DMS79 treated with DMSO at 0.1 percent for 48 hours (cell line): ENCODE measurements around the gene TRIM7.
"Not testable (repeated sequence)": the region's sequence is repeated elsewhere in the genome, so short reads cannot be mapped to it uniquely, and the experiment has no call there.

Experiments
- DNase-seq: peaks from one replicate; lab custom pipeline; 2025; lab: John Stamatoyannopoulos, UW

Gene TRIM7

GRCh38 chr5:181151146-181151545, 53.9 kb downstream of the TRIM7 start:
- DNase-seq = no peak

DNA sequence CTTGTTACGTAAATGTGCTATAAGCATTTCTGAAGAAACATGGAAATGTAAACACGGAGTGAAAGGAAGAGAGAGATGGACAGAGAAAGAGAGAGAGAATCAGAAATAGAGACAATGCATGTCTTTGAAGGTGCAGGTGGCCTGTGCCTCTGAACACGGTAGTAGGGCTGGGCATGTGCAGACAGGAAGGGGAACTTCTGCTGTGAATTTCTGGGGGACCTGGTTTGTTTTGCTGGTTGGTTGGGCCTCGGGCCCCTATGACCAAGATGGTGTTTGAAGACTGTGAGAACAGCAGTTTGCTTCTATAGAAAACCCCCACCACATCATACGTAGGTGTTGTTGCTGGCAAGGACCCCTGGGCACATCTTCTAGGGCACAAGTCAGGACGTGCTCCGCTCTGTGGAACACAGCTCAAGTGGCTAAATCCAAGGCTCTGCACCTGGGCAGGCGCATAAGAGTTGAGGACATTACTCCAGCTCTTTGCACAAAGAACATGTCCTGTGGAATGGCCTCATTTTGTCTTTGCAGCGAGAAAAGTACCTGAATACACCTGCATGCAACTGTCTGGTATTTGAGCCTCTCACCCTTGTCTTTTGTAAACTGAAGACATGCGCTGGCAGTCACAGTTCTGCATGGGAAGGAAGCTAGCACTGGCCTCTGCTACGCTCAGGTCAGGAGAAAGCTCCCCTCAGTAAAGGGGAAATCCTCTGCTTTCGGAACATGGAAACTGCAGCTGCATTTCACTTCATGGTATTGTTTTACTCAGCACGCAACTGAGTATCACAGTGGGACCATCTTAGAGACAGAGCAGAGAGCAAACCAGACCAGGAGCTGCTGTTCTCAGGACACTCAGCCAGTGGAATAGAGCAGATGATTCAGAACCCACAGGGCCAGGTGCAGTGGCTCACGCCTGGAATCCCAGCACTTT, 54.9 kb downstream of the TRIM7 start:
- no peak for DNase-seq

GRCh38 chr5:181149355-181149754, 55.6 kb downstream of the TRIM7 start:
- DNase-seq = no peak

GRCh38 chr5:181146927-181147636, 57.9 kb downstream of the TRIM7 start, which contains the start of gene OR2V2:
OR2V2 (plus strand) TSS chr5:181147586; CDS start chr5:181154943, 7,357 bp downstream.
- not testable (repeated sequence) for DNase-seq

DNA sequence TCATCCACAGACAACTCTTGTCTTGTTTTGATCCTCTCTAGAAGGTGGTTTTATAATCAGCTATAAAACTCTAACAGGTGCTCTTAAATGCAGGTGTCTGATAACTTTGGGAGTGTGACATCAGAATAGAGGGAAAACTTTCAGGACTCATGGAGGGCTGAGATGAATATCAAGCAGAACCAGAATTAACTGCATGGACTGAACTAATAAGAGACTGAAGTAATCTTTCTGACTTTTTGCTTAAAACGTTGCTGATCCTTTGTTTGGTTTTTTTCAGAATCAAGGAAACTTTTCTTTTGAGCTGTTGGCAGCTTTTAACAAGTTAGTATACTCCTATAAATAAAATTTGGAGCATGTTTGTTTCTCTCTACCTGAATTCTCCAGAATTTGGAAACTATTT, 59.9 kb downstream of the TRIM7 start:
- DNase-seq = no peak
